Ammon's horn (tissue), 1 donor: Measurements from ENCODE around the gene LPGAT1.
"Not testable (repeated sequence)": the region's sequence is repeated elsewhere in the genome, so short reads cannot be mapped to it uniquely, and the experiment has no call there.

Experiments
- DNase-seq: peaks from one replicate; pipeline ENCODE4 v3.0.0-alpha.2; 2016; ENCODE audit warnings: low spot score

Gene LPGAT1

GRCh38 chr1:211705467-211706091, 125.0 kb downstream of the LPGAT1 start:
- no peak for DNase-seq

GRCh38 chr1:211704543-211704942, 126.0 kb downstream of the LPGAT1 start:
- DNase-seq = no peak

- DNase-seq = peak; percentile 35
These were observed 126.6 kb downstream of the LPGAT1 start for GRCh38 chr1:211703812-211704537.

- DNase-seq = no peak
These were observed 128.8 kb downstream of the LPGAT1 start for GRCh38 chr1:211701733-211702132.

- DNase-seq = no peak
These were observed 131.5 kb downstream of the LPGAT1 start for GRCh38 chr1:211699059-211699458.

- peak; percentile 89 for DNase-seq
These were observed 132.2 kb downstream of the LPGAT1 start for GRCh38 chr1:211698161-211699026.

- DNase-seq = no peak
These were observed 133.2 kb downstream of the LPGAT1 start for GRCh38 chr1:211697356-211697755.

- no peak for DNase-seq
These were observed 135.3 kb downstream of the LPGAT1 start for GRCh38 chr1:211695135-211695816.

GRCh38 chr1:211693911-211694310, 136.7 kb downstream of the LPGAT1 start:
- not testable (repeated sequence) for DNase-seq
